ENCODE data around the gene ADGRG3. TPM values are rescaled to one million over a fixed set of nuclear protein-coding genes. Genes with fewer than 3 reads are reported as not detected.

The ADGRG3 gene
- total RNA-seq, 1 donor from 2014 or later, result not detected

GRCh38 chr16:57630931-57631845 lies 36.9 kb upstream of the ADGRG3 start:
- intact Hi-C loops (cut with micrococcal nuclease), result no loop called here

DNA sequence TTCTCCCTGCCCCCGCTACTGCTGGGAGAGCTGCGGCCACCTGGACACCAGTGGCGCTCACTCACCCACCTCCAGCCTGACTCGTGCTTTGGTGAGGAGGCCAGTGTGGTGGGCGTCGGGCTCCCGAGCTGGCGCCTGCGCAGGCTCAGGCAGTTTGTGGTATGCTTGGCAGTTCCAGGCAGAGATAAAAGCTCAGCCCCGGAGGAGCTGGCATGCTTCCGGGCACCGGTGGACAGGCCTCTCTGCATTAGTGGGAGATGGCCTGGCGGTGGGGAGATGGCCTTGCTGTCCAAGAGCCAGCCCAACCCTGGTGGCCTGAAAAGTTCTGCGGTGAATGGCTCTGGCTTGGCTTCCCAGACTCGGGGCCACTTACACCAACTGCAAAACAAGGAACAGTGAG lies 35.5 kb upstream of the ADGRG3 start:
- intact Hi-C loops (cut with micrococcal nuclease), result no loop called here

- intact Hi-C loops (cut with micrococcal nuclease), result no loop called here
These were observed 34.6 kb upstream of the ADGRG3 start for GRCh38 chr16:57633383-57634064.

DNA sequence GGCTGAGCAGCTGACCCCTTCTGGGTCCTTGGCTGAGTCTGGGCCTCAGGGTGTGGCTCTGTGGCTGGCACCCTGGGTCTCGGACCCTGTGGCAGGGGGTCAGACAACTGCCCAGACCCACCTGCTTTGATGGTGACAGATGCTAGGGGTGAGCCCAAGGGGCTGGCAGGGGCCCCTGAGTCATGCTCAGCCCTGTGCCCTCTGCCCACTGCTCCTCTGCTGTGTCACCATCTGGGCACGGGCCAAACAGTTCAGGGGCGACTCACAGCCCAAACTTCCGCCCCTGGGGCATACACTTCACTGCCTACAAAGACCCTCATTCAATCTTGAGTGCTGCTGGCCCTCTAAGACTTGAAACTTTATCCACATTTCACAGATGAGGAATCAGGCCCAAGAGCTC lies 33.9 kb upstream of the ADGRG3 start:
- intact Hi-C loops (cut with micrococcal nuclease), result no loop called here

DNA sequence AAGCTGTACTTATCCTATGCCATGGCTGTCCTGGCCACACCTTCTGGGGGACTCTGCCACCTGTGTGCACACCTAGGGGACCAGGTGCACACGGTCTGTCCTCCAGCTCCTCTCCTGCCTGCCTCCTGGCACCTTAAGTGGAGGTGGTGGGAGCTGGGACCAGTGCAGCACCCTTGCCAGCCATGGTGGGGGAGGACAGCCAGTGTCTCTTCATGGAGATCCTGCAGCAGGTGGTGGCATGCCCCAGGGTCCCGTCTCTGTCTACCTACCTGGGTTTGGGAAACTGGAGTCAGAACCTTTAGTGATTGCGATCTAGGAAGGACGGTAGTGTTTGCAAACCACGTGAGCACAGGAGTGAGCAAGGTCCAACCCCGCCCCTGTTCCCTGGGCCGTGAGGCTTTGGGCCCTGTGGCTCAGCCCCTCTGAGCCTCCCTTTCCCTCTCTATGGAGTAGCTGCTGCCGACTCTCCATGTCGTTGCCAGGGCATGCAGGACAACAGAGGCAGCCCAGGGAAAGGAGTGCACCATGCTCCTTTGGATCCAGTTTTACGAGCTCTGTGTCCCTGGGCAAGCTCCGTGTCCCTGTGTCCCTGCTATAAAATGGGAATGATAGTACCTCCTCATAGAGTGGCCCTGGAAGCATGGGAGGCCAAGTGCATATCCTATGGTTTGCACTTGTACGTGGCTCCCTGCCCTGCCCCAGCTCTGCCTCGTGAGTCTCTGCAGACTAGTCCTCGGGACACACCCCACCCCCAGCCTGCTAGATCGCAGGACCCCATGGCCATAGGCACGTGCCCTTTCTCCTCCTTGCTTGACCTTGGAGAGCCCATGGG lies 32.6 kb upstream of the ADGRG3 start:
- intact Hi-C loops (cut with micrococcal nuclease), result no loop called here

- intact Hi-C loops (cut with micrococcal nuclease), result no loop called here
These were observed 31.9 kb upstream of the ADGRG3 start for GRCh38 chr16:57636184-57636583.

DNA sequence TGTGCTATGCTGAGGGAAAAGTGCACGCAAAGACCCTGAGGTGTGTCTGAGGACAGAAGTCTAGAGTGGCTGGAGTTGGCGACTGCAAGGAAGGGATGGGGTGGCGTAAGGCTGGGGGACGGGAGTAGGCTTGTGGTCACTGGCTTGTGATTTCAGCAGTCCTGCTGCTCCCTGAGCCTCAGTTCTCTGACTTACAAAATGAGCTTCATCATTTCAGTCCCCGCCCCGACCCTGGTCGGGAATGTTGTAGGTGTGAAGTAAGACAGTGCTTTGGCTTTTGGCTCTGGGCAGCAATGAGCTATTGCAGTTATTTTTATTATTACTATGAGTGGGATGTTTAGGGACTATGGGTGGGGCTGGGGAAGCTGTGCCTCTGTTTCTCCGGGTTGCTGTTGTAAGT lies 31.1 kb upstream of the ADGRG3 start:
- intact Hi-C loops (cut with micrococcal nuclease), result no loop called here

GRCh38 chr16:57637424-57637823 lies 30.7 kb upstream of the ADGRG3 start:
- intact Hi-C loops (cut with micrococcal nuclease), result no loop called here

DNA sequence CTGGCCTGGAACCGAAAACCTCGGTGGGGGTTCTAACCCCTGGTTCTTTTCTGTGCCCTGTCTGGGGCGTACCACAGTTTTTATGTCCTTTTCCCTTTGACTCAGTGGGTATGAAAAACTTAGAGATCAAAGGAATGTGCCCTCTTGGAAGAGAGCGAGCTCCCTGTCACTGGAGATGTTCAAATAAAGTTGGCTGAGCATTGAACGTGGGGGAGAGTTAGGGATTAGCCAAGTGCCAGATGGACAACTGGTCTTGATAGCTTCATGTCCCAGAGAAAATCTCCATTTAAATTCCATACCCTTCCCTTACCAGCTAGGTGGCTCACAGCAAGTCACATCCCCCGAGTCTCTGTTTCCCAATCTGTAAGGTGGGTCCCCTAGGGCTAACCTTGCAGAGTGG lies 30.1 kb upstream of the ADGRG3 start:
- intact Hi-C loops (cut with micrococcal nuclease), result no loop called here

DNA sequence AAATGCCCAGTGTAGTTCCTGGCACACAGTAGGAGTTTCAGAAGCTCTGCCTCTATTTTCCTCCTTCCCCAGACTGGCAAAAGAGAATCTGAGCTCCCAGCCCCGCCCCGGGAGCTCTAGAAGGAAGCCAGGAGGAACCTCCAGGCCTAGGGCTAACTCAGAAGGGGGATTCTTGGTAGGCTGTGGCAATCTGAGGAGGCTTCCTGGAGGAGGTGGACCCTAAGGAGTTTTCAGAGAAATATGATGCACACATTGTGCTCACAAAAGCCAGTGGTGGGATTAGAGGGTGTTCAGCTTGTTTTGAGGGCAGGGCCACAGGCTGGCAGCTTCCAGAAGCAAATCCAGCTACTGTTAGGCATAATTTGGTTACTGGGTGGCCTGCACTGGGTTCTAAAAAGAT lies 29.7 kb upstream of the ADGRG3 start:
- intact Hi-C loops (cut with micrococcal nuclease), result no loop called here

- intact Hi-C loops (cut with micrococcal nuclease), result no loop called here
These were observed 28.8 kb upstream of the ADGRG3 start for GRCh38 chr16:57639172-57639887.

DNA sequence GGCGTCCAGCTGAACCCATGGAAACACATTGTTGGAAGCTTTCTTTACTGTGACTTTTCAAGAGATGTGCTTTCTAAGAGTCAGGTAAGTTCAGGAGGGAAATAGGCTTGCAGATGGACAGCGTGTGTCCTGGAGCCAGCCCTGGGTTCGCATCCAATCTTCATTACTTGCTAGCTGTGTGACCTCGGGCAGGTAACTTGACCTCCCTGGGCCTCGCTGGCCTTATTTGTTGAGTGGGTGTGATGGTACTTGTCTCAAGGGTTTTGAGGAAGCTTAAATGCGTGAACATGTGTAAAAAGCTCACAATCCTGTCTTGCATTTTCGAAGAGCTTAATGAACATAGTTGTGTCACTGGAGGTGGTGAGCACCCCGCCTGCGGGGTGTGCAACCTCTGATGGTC lies 27.9 kb upstream of the ADGRG3 start:
- intact Hi-C loops (cut with micrococcal nuclease), result no loop called here

- intact Hi-C loops (cut with micrococcal nuclease), result no loop called here
These were observed 27.5 kb upstream of the ADGRG3 start for GRCh38 chr16:57640612-57641011.

DNA sequence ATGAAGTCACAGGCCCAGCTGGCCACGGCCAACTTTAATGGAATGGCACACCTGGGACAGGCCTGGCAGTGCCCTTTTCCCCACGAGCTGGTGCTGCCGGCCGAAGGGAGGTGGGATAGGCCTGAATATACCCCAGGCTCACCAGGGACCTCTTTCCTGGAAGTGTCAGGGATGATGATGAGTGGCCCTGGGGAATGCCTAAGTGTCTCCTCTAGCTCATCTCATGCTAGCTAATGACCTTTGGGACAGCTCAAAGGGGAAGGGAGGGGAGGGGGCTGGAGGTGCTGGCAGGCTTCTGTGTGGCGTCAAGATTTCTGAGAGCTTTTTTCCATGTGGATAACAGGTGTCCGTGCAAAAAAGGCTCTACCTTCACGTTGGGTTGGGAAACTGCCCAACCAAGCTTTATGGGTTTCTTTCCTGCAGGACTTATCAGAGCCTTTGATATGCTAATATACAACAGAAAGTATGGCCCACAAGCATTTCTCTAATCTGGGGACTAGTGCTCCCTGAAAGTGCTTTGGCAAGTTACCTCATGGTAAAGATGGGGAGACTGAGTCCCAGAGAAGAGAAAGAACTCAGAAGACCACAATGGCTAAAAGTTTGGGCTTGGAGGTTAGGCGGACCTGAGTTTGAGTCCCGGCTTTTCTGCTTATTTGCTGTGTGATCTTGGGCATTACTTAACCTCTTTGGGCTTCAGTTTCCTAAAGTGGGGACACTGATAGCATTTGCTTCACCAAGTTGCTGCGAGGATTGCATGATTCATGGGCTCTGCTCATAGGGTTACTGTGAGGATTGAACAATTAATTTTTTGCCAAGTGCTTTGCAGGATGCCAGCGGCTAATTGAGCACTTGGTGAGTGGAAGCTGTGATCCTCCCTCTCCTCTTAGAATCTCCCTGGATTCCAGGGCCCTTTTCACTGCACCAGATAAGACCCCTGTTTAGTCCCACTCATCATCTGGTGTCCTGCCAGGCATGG lies 25.7 kb upstream of the ADGRG3 start:
- intact Hi-C loops (cut with micrococcal nuclease), result no loop called here

DNA sequence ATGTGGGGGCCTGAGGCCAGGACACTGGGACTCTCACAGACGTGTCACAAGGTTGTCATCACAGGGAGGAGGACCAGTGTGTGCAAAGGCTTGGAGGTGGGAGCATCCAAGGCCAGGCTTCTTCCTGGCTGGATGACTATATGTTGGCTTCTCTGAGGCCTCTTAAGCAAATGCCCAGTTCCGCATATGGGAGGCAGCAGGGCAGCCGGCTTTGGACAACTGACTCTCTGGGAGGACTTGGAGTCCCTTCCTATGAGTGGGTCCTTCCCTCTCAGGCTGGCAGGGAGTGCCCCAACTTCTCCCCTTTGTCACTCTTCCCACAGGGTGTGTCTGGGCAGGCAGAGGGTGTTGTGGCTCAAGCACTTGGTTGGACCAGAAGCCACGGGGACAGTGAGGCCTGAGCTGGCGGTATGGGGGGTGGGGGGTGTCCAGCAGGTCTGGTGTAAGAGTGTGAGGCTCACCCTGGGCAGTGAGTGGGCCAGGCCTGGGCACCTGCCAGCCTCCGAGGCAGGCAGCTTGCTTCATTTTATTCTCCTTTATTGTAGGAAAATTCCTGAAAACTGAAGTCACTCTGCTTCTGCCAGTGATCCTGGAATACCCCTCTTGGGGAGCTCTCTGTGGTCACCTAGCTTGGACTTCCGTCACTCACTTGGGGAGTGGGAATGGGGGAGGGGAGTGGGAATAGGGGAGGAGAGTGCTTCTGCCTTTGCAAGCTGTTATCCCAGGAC lies 24.8 kb upstream of the ADGRG3 start:
- intact Hi-C loops (cut with micrococcal nuclease), result no loop called here

DNA sequence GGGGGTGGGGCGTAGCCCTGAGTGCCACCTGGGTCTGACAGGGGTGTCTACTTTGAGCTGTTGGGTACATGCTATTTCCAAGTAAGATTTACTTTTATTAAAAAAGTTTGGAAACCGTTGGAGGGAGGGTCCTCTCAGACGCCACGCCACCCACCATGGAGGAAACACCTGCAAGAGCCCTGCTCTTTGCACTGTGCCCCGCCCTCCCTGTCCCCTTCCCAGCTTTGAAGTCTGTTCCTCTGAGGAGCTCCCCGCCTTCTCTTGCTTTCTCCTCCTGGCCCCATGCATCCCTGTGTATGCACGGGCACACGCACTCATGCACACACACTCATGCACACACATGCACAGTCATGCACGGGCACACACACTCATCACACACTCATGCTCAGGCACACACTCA lies 24.2 kb upstream of the ADGRG3 start:
- intact Hi-C loops (cut with micrococcal nuclease), result no loop called here

- intact Hi-C loops (cut with micrococcal nuclease), result loop anchor here (5.0 kb wide), 2 partner anchors 78 to 93 kb away; partner anchors contain the start of gene KATNB1
These were observed 23.6 kb upstream of the ADGRG3 start for GRCh38 chr16:57644383-57645014.

DNA sequence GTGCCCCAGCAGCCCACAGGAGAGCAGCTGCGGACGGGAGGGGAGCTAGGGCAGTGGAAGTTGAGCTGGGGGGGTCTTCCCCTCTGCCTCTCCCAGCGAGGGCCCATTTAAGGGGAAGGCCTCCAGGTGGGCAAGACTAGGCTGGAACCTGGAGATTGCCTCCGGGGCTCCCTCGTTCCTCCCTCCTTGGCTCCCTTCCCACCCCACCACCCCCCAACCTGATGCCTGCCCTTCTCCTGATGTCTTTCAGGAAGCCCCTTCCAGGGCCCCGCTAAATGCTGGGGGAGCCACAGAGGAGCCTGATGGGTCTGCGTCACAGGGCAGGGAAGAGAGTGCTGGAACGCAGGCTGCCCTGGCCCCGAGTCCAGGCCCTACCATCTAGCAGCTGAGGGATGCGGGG lies 22.9 kb upstream of the ADGRG3 start:
- intact Hi-C loops (cut with micrococcal nuclease), result loop anchor here (5.0 kb wide), 2 partner anchors 77 to 92 kb away; partner anchors contain the start of gene KATNB1

Measured in T-helper 2 cell treated with Interferon-gamma antibody and Interleukin-4, amounts not matched to agents 100 ng/mL and 5 ng/mL, for 36 hours (primary cell).